HEK293T (cell line): ENCODE data around the gene LRRC51.

Source experiments
- ARNT ChIP-seq: fragments of 450-650 bp; IDR thresholded peaks from 2 replicates; pipeline ENCODE4 v1.6.1; 2017; ENCODE audit warnings: mild to moderate bottlenecking
- CTBP1 ChIP-seq: fragments of 450-650 bp; IDR thresholded peaks from 2 replicates; pipeline ENCODE4 v1.6.1; 2016; ENCODE audit warnings: borderline replicate concordance
- LEF1 ChIP-seq: fragments of 450-650 bp; IDR thresholded peaks from 2 replicates; pipeline ENCODE4 v1.6.1; 2017; ENCODE audit warnings: mild to moderate bottlenecking, borderline replicate concordance
- SP1 ChIP-seq: fragments of 450-650 bp; IDR thresholded peaks from 2 replicates; pipeline ENCODE4 v1.6.1; 2017
- TARDBP ChIP-seq: fragments of 450-650 bp; IDR thresholded peaks from 2 replicates; pipeline ENCODE4 v1.6.1; 2016
- TF ChIP-seq, protein P1 (sequence below): fragments of 450-650 bp; IDR thresholded peaks from 2 replicates; pipeline ENCODE4 v1.6.1; 2016

GRCh38 chr11:72135891-72136683 lies 55.4 kb downstream of the LRRC51 start:
- TF ChIP-seq, protein P1, sequence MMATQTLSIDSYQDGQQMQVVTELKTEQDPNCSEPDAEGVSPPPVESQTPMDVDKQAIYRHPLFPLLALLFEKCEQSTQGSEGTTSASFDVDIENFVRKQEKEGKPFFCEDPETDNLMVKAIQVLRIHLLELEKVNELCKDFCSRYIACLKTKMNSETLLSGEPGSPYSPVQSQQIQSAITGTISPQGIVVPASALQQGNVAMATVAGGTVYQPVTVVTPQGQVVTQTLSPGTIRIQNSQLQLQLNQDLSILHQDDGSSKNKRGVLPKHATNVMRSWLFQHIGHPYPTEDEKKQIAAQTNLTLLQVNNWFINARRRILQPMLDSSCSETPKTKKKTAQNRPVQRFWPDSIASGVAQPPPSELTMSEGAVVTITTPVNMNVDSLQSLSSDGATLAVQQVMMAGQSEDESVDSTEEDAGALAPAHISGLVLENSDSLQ: no peak
- TF ChIP-seq CTBP1 (no peak), ARNT (no peak), TARDBP (no peak), SP1 (no peak), LEF1 (no peak)
